CD4-positive, alpha-beta memory T cell (primary cell): ENCODE results near the gene GSTO1. TPM values are rescaled to one million over a fixed set of nuclear protein-coding genes. Genes with fewer than 3 reads are reported as not detected.
"Not testable (repeated sequence)": the region's sequence is repeated elsewhere in the genome, so short reads cannot be mapped to it uniquely, and the experiment has no call there.

Source experiments
- CTCF ChIA-PET: fragments of 350-600 bp; sonication (Branson Sonifier 250); formaldehyde crosslinking; loops from one replicate; lab custom pipeline; 2021; ENCODE audit warnings: inconsistent platforms; ENCODE audit not compliant: partially characterized antibody; lab: Charles Lee
- POLR2A ChIA-PET: fragments of 350-600 bp; sonication (Branson Sonifier 250); formaldehyde crosslinking; loops from one replicate; lab custom pipeline; 2021; ENCODE audit not compliant: partially characterized antibody; lab: Charles Lee
- DNase-seq, 5 donors: peaks; one replicate each; pipeline versions ENCODE4 v3.0.0 to v3.0.0-alpha.2; 2020 to 2022; ENCODE audit warnings: mixed read lengths in 1 of 5
- H3K27ac ChIP-seq: one replicate; pipeline ENCODE4 v1.7.0; 2013; ENCODE audit warnings: low read depth, low read length
- H3K27me3 ChIP-seq: 2 replicates; pipeline ENCODE4 v1.7.0; 2013; ENCODE audit warnings: mild to moderate bottlenecking, low read length, moderate library complexity; ENCODE audit not compliant: insufficient read depth
- H3K36me3 ChIP-seq: 2 replicates; pipeline ENCODE4 v1.7.0; 2013; ENCODE audit warnings: mild to moderate bottlenecking, low read length, moderate library complexity; ENCODE audit not compliant: insufficient read depth
- H3K4me1 ChIP-seq: 2 replicates; pipeline ENCODE4 v1.7.0; 2013; ENCODE audit warnings: mild to moderate bottlenecking, low read length, moderate library complexity; ENCODE audit not compliant: insufficient read depth
- H3K4me3 ChIP-seq, 2 donors: one replicate each; pipeline ENCODE4 v1.7.0; 2013; ENCODE audit warnings: low read length in 2 of 2, mild to moderate bottlenecking in 1 of 2
- H3K9me3 ChIP-seq, 2 donors: one replicate each; pipeline ENCODE4 v1.7.0; 2013; ENCODE audit warnings: low read length in 2 of 2, control low read depth in 1 of 2; ENCODE audit not compliant: control insufficient read depth in 1 of 2
- H3K27ac Mint-ChIP-seq, 7 donors: one replicate each; pipeline ENCODE4 v1.8.0; 2020 to 2021; ENCODE audit warnings: mixed read lengths in 7 of 7, mild to moderate bottlenecking in 6 of 7, inconsistent platforms in 3 of 7, moderate library complexity in 3 of 7
- H3K27me3 Mint-ChIP-seq, 2 donors: one replicate each; pipeline ENCODE4 v1.8.0; 2020 to 2021; ENCODE audit warnings: mixed read lengths in 2 of 2
- H3K36me3 Mint-ChIP-seq, 2 donors: one replicate each; pipeline ENCODE4 v1.8.0; 2020 to 2021; ENCODE audit warnings: mixed read lengths in 2 of 2, inconsistent platforms in 1 of 2, mild to moderate bottlenecking in 1 of 2
- H3K4me1 Mint-ChIP-seq, 4 donors: one replicate each; pipeline ENCODE4 v1.8.0; 2020 to 2021; ENCODE audit warnings: mixed read lengths in 4 of 4, mild to moderate bottlenecking in 1 of 4
- H3K4me3 Mint-ChIP-seq, 8 donors: one replicate each; pipeline ENCODE4 v1.8.0; 2020 to 2021; ENCODE audit warnings: mixed read lengths in 8 of 8, mild to moderate bottlenecking in 7 of 8, moderate library complexity in 6 of 8, inconsistent platforms in 3 of 8
- H3K9me3 Mint-ChIP-seq, 8 donors: one replicate each; pipeline ENCODE4 v1.8.0; 2020 to 2021; ENCODE audit warnings: mixed read lengths in 8 of 8, mild to moderate bottlenecking in 5 of 8, inconsistent platforms in 3 of 8, moderate library complexity in 1 of 8
- intact Hi-C: fragments of 100-400 bp; cut with micrococcal nuclease; formaldehyde crosslinking; loops from one replicate; pipeline ENCODE4 v1.15.1; 2023
- polyA plus RNA-seq, 2 donors: library from polyadenylated mRNA; unstranded; fragments of 300-500 nt; fragmentation: Illumina TruSeq; gene quantifications; one replicate each; pipeline ENCODE4 v1.2.3, GENCODE V29; 2021
- total RNA-seq, 2 experiments: library from RNA; stranded (reverse); gene quantifications; one replicate each; pipeline ENCODE4 v1.2.3, GENCODE V29; 2021

Gene GSTO1
- total and polyA plus RNA-seq, 4 experiments from 2014 or later, result 52.8 to 207 (median 105) TPM

- Mint-ChIP-seq H3K27me3 (peaks cover 16 to 25% of the 10 kb centered on the region in 2 donors), H3K36me3 (no peaks in the 10 kb centered on the region), H3K9me3 (peaks cover 0 to 11% (median 4%) of the 10 kb centered on the region in 8 donors), H3K27ac (no peak overlapping the region), H3K4me3 (no peak overlapping the region), H3K4me1 (no peaks in the 10 kb centered on the region)
- intact Hi-C loops, result no loop called here
- no peak overlapping the region for H3K4me3 ChIP-seq
- ChIA-PET CTCF (no interaction called here), POLR2A (no interaction called here)
- H3K27ac ChIP-seq, result no peak overlapping the region
- no peaks in the 10 kb centered on the region for H3K36me3 ChIP-seq
- no peak for DNase-seq
- H3K27me3 ChIP-seq, result peaks cover 9% of the 10 kb centered on the region
- no peaks in the 10 kb centered on the region for H3K4me1 ChIP-seq
- no peaks in the 10 kb centered on the region for H3K9me3 ChIP-seq
Measured at GRCh38 chr10:104240078-104240477, 14.6 kb upstream of the GSTO1 start.

- peaks cover 14 to 15% of the 10 kb centered on the region in 2 donors for H3K27me3 Mint-ChIP-seq
- no peak overlapping the region for H3K4me3 Mint-ChIP-seq
- H3K4me1 Mint-ChIP-seq, result no peaks in the 10 kb centered on the region
- intact Hi-C loops, result no loop called here
- ChIA-PET POLR2A (interaction anchor here (1.3 kb wide), 1 partner anchor 13 kb away, joined by 3 read pairs; no protein-coding TSS in a partner anchor), CTCF (no interaction called here)
- Histone ChIP-seq H3K9me3 (no peaks in the 10 kb centered on the region), H3K27ac (no peak overlapping the region), H3K27me3 (peaks cover 7% of the 10 kb centered on the region), H3K4me1 (no peaks in the 10 kb centered on the region), H3K36me3 (no peaks in the 10 kb centered on the region), H3K4me3 (no peak overlapping the region)
- peaks cover 0 to 4% of the 10 kb centered on the region in 2 donors for H3K36me3 Mint-ChIP-seq
- no peak overlapping the region for H3K27ac Mint-ChIP-seq
- no peak for DNase-seq
- peaks cover 0 to 2% (median 0%) of the 10 kb centered on the region in 8 donors for H3K9me3 Mint-ChIP-seq
Measured at GRCh38 chr10:104242545-104242944, 12.1 kb upstream of the GSTO1 start.

GRCh38 chr10:104243009-104243408 lies 11.7 kb upstream of the GSTO1 start:
- DNase-seq, H3K27me3 ChIP-seq, H3K4me3 Mint-ChIP-seq, H3K9me3 ChIP-seq, H3K27ac Mint-ChIP-seq, CTCF ChIA-PET, intact Hi-C loops, H3K36me3 ChIP-seq, H3K9me3 Mint-ChIP-seq, H3K36me3 Mint-ChIP-seq, POLR2A ChIA-PET, H3K4me1 Mint-ChIP-seq, H3K4me3 ChIP-seq, H3K4me1 ChIP-seq, H3K27ac ChIP-seq: not testable (repeated sequence)
- peaks cover 12% of the 10 kb centered on the region in 2 donors for H3K27me3 Mint-ChIP-seq

- H3K27me3 ChIP-seq, result peaks cover 3% of the 10 kb centered on the region
- DNase-seq, result no peak
- no peaks in the 10 kb centered on the region for H3K36me3 ChIP-seq
- Mint-ChIP-seq H3K27me3 (peaks cover 11 to 12% of the 10 kb centered on the region in 2 donors), H3K4me1 (no peaks in the 10 kb centered on the region), H3K4me3 (no peak overlapping the region), H3K27ac (no peak overlapping the region), H3K36me3 (peaks cover 0 to 4% of the 10 kb centered on the region in 2 donors), H3K9me3 (peaks cover 0 to 2% (median 0%) of the 10 kb centered on the region in 8 donors)
- ChIA-PET CTCF (no interaction called here), POLR2A (no interaction called here)
- no peaks in the 10 kb centered on the region for H3K4me1 ChIP-seq
- no peak overlapping the region for H3K4me3 ChIP-seq
- no peaks in the 10 kb centered on the region for H3K9me3 ChIP-seq
- intact Hi-C loops, result no loop called here
- no peak overlapping the region for H3K27ac ChIP-seq
Measured at GRCh38 chr10:104243512-104243911, 11.2 kb upstream of the GSTO1 start.

DNA sequence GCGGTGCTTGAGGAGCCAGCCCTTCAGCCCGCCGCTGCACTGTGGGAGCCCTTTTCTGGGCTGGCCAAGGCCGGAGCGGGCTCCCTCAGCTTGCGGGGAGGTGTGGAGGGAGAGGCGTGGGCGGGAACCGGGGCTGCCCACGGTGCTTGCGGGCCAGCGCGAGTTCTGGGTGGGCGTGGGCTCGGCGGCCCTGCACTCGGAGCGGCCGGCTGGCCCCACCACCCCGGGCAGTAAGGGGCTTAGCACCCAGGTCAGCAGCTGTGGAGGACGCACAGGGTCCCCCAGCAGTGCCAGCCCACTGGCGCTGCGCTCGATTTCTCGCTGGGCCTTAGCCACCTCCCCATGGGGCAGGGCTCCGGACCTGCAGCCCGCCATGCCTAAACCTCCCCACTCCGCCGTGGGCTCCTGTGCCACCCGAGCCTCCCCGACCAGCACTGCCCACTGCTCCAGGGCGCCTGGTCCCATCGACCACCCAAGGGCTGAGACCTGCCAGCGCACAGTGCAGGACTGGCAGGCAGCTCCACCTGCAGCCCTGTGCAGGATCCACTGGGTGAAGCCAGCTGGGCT lies 9.5 kb upstream of the GSTO1 start:
- H3K27ac Mint-ChIP-seq, result no peak overlapping the region
- intact Hi-C loops, result no loop called here
- H3K9me3 Mint-ChIP-seq, result peaks cover 0 to 2% (median 0%) of the 10 kb centered on the region in 8 donors
- H3K36me3 Mint-ChIP-seq, result peaks cover 0 to 4% of the 10 kb centered on the region in 2 donors
- POLR2A ChIA-PET, result interaction anchor here (1.3 kb wide), 1 partner anchor 11 kb away, joined by 3 read pairs; no protein-coding TSS in a partner anchor
- Histone ChIP-seq H3K27me3 (peaks cover 3% of the 10 kb centered on the region), H3K27ac (no peak overlapping the region), H3K4me3 (no peak overlapping the region), H3K4me1 (no peaks in the 10 kb centered on the region), H3K9me3 (no peaks in the 10 kb centered on the region), H3K36me3 (no peaks in the 10 kb centered on the region)
- H3K4me1 Mint-ChIP-seq, result no peaks in the 10 kb centered on the region
- H3K27me3 Mint-ChIP-seq, result peaks cover 6 to 12% of the 10 kb centered on the region in 2 donors
- CTCF ChIA-PET, result interaction anchor here (1.1 kb wide), 1 partner anchor 9 kb away, joined by 3 read pairs; the partner anchor contains the start of gene GSTO1
- DNase-seq, result no peak
- H3K4me3 Mint-ChIP-seq, result no peak overlapping the region

DNA sequence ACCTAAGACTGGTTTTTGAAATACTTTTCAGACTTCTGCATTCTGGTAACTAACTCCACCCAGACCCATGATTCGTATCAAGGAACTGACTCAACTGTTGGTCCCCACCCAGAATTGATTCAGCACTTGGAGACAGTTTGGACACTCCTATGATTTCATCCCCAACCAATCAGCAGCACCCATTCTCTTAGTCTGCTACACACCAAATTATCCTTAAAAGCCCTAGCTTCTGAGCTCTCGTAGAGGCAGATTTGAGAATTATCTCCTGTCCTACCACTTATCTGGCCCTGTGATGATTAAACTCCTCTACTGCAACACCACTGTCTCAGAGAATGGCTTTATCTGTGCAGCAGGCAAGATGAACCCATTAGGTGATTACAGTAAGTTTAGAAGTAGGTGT lies 7.7 kb upstream of the GSTO1 start:
- no peak overlapping the region for H3K4me3 Mint-ChIP-seq
- H3K4me1 Mint-ChIP-seq, result no peaks in the 10 kb centered on the region
- peaks cover 0 to 4% of the 10 kb centered on the region in 2 donors for H3K36me3 Mint-ChIP-seq
- ChIA-PET POLR2A (no interaction called here), CTCF (interaction anchor here (2.4 kb wide), 1 partner anchor 28 kb away, joined by 14 read pairs; no protein-coding TSS in a partner anchor)
- no peak for DNase-seq
- H3K9me3 ChIP-seq, result no peaks in the 10 kb centered on the region
- H3K27ac Mint-ChIP-seq, result no peak overlapping the region
- no peak overlapping the region for H3K4me3 ChIP-seq
- H3K27ac ChIP-seq, result no peak overlapping the region
- peaks cover 0 to 2% (median 0%) of the 10 kb centered on the region in 8 donors for H3K9me3 Mint-ChIP-seq
- intact Hi-C loops, result no loop called here
- H3K27me3 ChIP-seq, result no peaks in the 10 kb centered on the region
- peaks cover 5 to 11% of the 10 kb centered on the region in 2 donors for H3K27me3 Mint-ChIP-seq
- H3K36me3 ChIP-seq, result no peaks in the 10 kb centered on the region
- H3K4me1 ChIP-seq, result no peaks in the 10 kb centered on the region

- no peak overlapping the region for H3K4me3 Mint-ChIP-seq
Measured at GRCh38 chr10:104247513-104248146, 7.1 kb upstream of the GSTO1 start.

More at GRCh38 chr10:104247513-104248146, 7.1 kb upstream of the GSTO1 start:
- peaks cover 5 to 10% of the 10 kb centered on the region in 2 donors for H3K27me3 Mint-ChIP-seq
- no peak overlapping the region for H3K4me3 ChIP-seq
- DNase-seq, result no peak
- intact Hi-C loops, result no loop called here
- peaks cover 0 to 4% of the 10 kb centered on the region in 2 donors for H3K36me3 Mint-ChIP-seq
- H3K27ac Mint-ChIP-seq, result no peak overlapping the region
- no peak overlapping the region for H3K27ac ChIP-seq
- H3K9me3 Mint-ChIP-seq, result peaks cover 0 to 2% (median 0%) of the 10 kb centered on the region in 8 donors
- H3K4me1 ChIP-seq, result no peaks in the 10 kb centered on the region
- CTCF ChIA-PET, result interaction anchor here (0.9 to 2.4 kb wide), 2 partner anchors 9 to 27 kb away, joined by 4 to 14 read pairs; no protein-coding TSS in a partner anchor
- POLR2A ChIA-PET, result no interaction called here
- no peaks in the 10 kb centered on the region for H3K27me3 ChIP-seq
- H3K36me3 ChIP-seq, result no peaks in the 10 kb centered on the region
- no peaks in the 10 kb centered on the region for H3K9me3 ChIP-seq
- H3K4me1 Mint-ChIP-seq, result no peaks in the 10 kb centered on the region
